Epithelial cell of esophagus (primary cell): ENCODE results near the gene CFAP97.

ENCODE experiments used
- DNase-seq: peaks from one replicate; pipeline ENCODE4 v3.0.0; 2010; ENCODE audit warnings: low read depth
- H3K4me3 ChIP-seq: 2 replicates; pipeline ENCODE4 v1.5.1; 2011; ENCODE audit warnings: mild to moderate bottlenecking, low read length, control low read depth
- TF ChIP-seq, protein P1 (sequence below): IDR thresholded peaks from 2 replicates; pipeline ENCODE4 v1.5.1; 2011; ENCODE audit warnings: low read depth, mild to moderate bottlenecking, low read length, control low read depth, inconsistent platforms; ENCODE audit not compliant: insufficient read depth; ENCODE audit errors: missing control alignments

CFAP97 gene

GRCh38 chr4:185224597-185224996 is 20.8 kb upstream of the CFAP97 start:
- H3K4me3 ChIP-seq: no peak overlapping the region
- DNase-seq: no peak
- TF ChIP-seq, protein P1, sequence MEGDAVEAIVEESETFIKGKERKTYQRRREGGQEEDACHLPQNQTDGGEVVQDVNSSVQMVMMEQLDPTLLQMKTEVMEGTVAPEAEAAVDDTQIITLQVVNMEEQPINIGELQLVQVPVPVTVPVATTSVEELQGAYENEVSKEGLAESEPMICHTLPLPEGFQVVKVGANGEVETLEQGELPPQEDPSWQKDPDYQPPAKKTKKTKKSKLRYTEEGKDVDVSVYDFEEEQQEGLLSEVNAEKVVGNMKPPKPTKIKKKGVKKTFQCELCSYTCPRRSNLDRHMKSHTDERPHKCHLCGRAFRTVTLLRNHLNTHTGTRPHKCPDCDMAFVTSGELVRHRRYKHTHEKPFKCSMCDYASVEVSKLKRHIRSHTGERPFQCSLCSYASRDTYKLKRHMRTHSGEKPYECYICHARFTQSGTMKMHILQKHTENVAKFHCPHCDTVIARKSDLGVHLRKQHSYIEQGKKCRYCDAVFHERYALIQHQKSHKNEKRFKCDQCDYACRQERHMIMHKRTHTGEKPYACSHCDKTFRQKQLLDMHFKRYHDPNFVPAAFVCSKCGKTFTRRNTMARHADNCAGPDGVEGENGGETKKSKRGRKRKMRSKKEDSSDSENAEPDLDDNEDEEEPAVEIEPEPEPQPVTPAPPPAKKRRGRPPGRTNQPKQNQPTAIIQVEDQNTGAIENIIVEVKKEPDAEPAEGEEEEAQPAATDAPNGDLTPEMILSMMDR: peak; percentile 28

DNA sequence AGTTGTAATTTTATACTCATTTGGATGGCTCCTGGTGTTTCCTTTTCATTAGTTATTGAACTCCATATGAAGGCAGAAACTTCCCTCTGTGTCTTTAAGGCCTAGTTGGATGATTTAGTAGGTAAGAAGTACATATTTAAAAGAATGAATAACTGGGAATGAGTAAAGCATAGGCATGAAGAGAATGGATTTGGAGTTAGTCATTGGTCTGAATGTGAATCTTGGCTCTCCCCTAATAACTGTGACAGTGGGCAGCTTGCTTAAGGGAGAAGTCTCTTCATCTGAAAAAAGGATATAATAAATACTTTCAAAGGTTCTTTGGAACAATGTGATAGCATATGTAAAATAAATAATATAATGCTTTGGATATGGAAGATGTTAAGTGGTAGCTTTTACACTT is 18.8 kb upstream of the CFAP97 start:
- DNase-seq: peak; percentile 48
- TF ChIP-seq, protein P1: no peak
- no peak overlapping the region for H3K4me3 ChIP-seq

- TF ChIP-seq, protein P1: no peak
- no peak overlapping the region for H3K4me3 ChIP-seq
- DNase-seq: no peak
Observed at GRCh38 chr4:185221912-185222311, 18.1 kb upstream of the CFAP97 start.

GRCh38 chr4:185221491-185221890 is 17.7 kb upstream of the CFAP97 start:
- TF ChIP-seq, protein P1: no peak
- no peak for DNase-seq

DNA sequence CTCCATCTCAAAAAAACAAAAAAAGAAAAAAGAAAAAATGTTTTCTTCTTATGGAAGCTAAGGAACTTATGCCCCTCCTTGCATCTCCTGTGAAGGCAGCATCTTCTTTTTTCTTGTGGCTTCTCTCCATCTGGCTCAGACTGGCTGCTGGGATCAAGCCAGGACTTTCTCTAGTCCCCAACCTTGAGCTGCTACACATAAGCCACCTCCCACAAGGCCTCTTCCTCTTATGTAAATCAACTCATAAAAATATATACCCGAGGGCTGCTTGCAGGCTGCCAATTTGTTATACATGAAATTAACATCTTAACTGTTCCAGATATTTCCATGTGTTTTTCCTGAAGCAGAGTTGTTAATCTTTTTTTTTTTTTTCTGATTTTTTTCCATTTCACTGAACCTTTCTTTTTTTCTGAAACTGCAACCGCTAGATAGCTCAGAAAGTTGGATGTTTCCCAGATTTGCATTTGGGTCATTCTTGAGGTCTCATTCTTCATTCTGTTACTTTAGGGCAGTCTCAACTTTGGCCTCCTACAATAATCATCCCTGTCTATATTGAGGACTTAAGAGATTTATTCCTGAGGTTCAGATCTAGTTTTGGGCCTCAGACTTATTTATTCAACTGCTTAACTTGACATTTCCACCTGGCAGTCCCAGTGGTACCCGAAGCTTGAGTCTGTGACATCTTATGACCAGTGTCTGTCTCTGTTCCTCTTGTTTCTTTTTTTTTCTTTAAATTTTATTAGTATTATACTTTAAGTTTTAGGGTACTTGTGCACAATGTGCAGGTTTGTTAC is 15.9 kb upstream of the CFAP97 start:
- no peak overlapping the region for H3K4me3 ChIP-seq
- TF ChIP-seq, protein P1: no peak
- no peak for DNase-seq

More at GRCh38 chr4:185221491-185221890, 17.7 kb upstream of the CFAP97 start:
- H3K4me3 ChIP-seq: no peak overlapping the region

DNA sequence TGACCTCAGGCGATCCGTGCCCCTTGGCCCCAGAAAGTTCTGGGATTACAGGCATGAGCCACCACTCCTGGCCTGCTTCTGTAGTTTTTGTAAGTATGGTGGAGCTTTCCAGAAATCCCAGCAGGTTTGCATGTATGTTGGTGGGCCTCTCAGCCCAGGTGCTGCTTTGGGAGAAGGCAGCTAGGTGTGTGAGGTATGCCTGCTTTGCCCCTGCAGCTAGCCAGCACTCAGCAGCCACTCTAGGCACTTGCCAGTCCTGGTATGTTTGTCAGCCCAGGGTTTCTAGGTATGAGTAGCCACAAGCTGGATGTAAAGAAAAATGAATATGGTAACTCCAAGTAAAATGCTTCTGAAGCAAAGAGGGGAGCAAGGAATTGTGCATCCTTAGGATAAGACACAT is 14.5 kb upstream of the CFAP97 start:
- no peak for DNase-seq
- TF ChIP-seq, protein P1: no peak
- H3K4me3 ChIP-seq: no peak overlapping the region
